SK-N-SH (cell line): ENCODE measurements around the gene MAP3K13.

ENCODE experiments used
- GABPA ChIP-seq: IDR thresholded peaks from 2 replicates; pipeline ENCODE4 v1.4.0; 2012; ENCODE audit warnings: low read depth, mild to moderate bottlenecking
- TCF12 ChIP-seq: IDR thresholded peaks from 2 replicates; pipeline ENCODE4 v1.4.0; 2012
- TF ChIP-seq, protein P1 (sequence below): fragments of 200-600 bp; sonication (generic); IDR thresholded peaks from 2 replicates; pipeline ENCODE4 v1.6.1; 2017; ENCODE audit warnings: antibody characterized with exemption, mild to moderate bottlenecking, moderate library complexity

DNA sequence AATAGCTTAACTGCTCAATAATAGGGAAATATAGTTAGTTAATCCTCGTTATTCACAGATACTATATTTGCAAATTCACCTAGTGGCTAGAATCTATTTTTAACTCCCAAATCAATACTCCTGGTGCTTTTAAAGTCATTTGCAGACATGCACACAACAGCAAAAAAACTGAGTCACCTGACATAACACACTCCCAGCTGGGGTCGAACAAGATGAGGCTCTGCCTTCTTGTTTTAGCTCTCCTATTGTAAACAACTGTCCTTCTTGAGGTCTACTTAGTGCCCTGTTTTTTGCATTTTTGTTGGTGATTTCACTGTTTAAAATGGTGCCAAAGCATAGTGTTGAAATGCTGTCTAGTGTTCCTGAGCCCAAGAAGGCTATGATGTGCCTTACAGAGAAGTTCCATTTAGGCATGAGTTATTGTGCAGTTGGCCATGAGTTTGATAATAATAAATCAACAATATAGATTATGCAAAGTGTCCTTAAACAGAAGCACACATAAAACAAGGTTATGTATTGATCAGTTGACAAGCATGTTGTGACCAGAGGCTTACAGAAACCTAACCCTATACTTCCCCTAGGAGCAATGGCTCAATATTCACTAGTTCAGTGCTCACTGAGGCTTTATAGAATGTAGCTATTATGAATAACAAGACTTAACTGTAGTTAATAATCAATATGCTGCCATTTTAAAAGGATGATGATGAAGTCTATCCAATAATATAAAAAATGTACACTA lies 18.6 kb downstream of the MAP3K13 start:
- no peak for TF ChIP-seq GABPA
- no peak for TF ChIP-seq TCF12
- TF ChIP-seq, protein P1, sequence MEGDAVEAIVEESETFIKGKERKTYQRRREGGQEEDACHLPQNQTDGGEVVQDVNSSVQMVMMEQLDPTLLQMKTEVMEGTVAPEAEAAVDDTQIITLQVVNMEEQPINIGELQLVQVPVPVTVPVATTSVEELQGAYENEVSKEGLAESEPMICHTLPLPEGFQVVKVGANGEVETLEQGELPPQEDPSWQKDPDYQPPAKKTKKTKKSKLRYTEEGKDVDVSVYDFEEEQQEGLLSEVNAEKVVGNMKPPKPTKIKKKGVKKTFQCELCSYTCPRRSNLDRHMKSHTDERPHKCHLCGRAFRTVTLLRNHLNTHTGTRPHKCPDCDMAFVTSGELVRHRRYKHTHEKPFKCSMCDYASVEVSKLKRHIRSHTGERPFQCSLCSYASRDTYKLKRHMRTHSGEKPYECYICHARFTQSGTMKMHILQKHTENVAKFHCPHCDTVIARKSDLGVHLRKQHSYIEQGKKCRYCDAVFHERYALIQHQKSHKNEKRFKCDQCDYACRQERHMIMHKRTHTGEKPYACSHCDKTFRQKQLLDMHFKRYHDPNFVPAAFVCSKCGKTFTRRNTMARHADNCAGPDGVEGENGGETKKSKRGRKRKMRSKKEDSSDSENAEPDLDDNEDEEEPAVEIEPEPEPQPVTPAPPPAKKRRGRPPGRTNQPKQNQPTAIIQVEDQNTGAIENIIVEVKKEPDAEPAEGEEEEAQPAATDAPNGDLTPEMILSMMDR = no peak
